NCI-H526 (cell line): ENCODE measurements around the gene SYTL1.
A peak's percentile ranks its signal among the peaks of the same experiment; 100 is the strongest.

Experiments used
- DNase-seq, 2 experiments: peaks; one replicate each; lab custom pipeline; 2025; lab: John Stamatoyannopoulos, UW

The SYTL1 gene

GRCh38 chr1:27363766-27364695, 22.2 kb downstream of the SYTL1 start:
- no peak for DNase-seq

GRCh38 chr1:27364696-27365371, 23.0 kb downstream of the SYTL1 start:
- DNase-seq: no peak

- DNase-seq: peak; percentile 58 to 90
Measured at GRCh38 chr1:27365372-27366112, 23.7 kb downstream of the SYTL1 start.

- DNase-seq: peak; percentile 24 to 88
Measured at GRCh38 chr1:27366113-27366410, 24.2 kb downstream of the SYTL1 start.

- DNase-seq: peak in 1 of 2 experiments; percentile 88
Measured at GRCh38 chr1:27366411-27367159, 24.8 kb downstream of the SYTL1 start, which contains the start of gene MAP3K6. MAP3K6 (minus strand) TSS chr1:27366961; CDS start chr1:27366597, 364 bp downstream.

GRCh38 chr1:27367160-27367650, 25.4 kb downstream of the SYTL1 start:
- DNase-seq: no peak

GRCh38 chr1:27368869-27369582, 27.2 kb downstream of the SYTL1 start:
- DNase-seq: no peak

- DNase-seq: no peak
Measured at GRCh38 chr1:27372022-27372807, 30.4 kb downstream of the SYTL1 start.

GRCh38 chr1:27372808-27373690, 31.2 kb downstream of the SYTL1 start:
- DNase-seq: no peak

- peak; percentile 68 to 86 for DNase-seq
Measured at GRCh38 chr1:27374362-27375086, 32.7 kb downstream of the SYTL1 start, which contains the start of gene FCN3. FCN3 (minus strand) TSS chr1:27374824; CDS start chr1:27374818, 6 bp downstream.

- DNase-seq: no peak
Measured at GRCh38 chr1:27377760-27378495, 36.1 kb downstream of the SYTL1 start.

GRCh38 chr1:27379564-27380122, 37.8 kb downstream of the SYTL1 start:
- DNase-seq: no peak

- no peak for DNase-seq
Measured at GRCh38 chr1:27380224-27380623, 38.4 kb downstream of the SYTL1 start.

- no peak for DNase-seq
Measured at GRCh38 chr1:27380766-27381733, 39.2 kb downstream of the SYTL1 start.

- DNase-seq: no peak
Measured at GRCh38 chr1:27381969-27382762, 40.3 kb downstream of the SYTL1 start.
